Adrenal gland (tissue), 5 donors: ENCODE results near the gene TRMT6.

Source experiments
- CTCF ChIP-seq, 6 experiments: fragments of 450-650 bp in 4 of 6; fragments of 200-600 bp in 2 of 6; sonication (generic) in 1 of 6; IDR thresholded peaks; 1 replicate in 5 of 6; 2 replicates in 1 of 6; pipeline versions ENCODE4 v1.5.1 to v1.8.0; 2016 to 2021; ENCODE audit warnings: antibody characterized with exemption in 6 of 6, mild to moderate bottlenecking in 2 of 6, moderate library complexity in 1 of 6
- POLR2A ChIP-seq, 2 donors: fragments of 450-650 bp; IDR thresholded peaks; one replicate each; pipeline ENCODE4 v1.6.1; 2017; ENCODE audit warnings: antibody characterized with exemption in 2 of 2, mild to moderate bottlenecking in 2 of 2, moderate library complexity in 1 of 2
- donor health status: DM: no; HTN: no; CAD: no.

GRCh38 chr20:5893621-5894020 lies 56.7 kb downstream of the TRMT6 start:
- no peak for TF ChIP-seq CTCF (IDR thresholded peaks at IDR 0.05)
- no peak for TF ChIP-seq POLR2A (IDR thresholded peaks at IDR 0.05)
